ENCODE results near the gene CSNK1A1L. TPM values are rescaled to one million over a fixed set of nuclear protein-coding genes. Genes with fewer than 3 reads are reported as not detected.

CSNK1A1L gene
- total RNA-seq, 4 donors from 2014 or later: not detected

GRCh38 chr13:37113534-37113933 is 8.1 kb upstream of the CSNK1A1L start:
- Histone ChIP-seq H3K36me3 (no peaks in the 10 kb centered on the region), H3K27me3 (no peaks in the 10 kb centered on the region), H3K27ac (no peak overlapping the region), H3K4me3 (no peak overlapping the region), H3K9me3 (no peaks in the 10 kb centered on the region), H3K4me1 (peaks cover 0 to 10% (median 0%) of the 10 kb centered on the region in 3 donors)
- TF ChIP-seq CTCF (IDR thresholded peaks at IDR 0.05): no peak
- WGBS, 2 donors: 94 to 97% methylated on average over 2 of the region's 2 CpGs
- intact Hi-C loops (cut with DNase I): no loop called here
- no peak for DNase-seq

DNA sequence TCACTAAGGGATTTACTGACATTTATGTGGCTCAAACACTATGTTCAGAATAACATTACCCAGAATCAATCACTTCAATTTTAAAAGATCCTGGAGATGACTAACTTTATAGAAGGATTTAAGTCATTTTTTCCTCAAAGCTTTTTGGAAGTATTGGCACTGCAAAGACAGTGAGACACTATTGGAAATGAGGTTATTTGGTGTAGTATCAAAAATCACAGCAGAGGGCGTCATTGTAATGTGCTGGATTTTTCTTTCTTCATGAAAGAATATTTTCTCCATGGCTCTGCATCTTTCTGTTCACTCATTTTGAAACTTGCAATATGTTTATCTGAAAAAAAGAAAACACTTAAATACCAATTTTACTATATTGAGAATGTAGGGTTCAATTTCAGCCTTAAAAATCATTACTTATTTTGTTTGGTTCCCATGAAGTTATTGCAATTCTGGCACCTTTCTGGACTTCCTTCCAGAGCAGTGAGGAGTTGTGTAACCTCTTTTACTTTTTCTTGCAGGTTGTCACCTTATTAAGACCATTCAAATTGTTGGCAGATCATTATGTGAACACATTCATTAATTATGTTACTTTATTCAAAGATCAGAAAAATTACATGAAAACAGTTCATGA is 3.7 kb upstream of the CSNK1A1L start:
- 0 to 3% methylated on average over 1 of the region's 1 CpG for WGBS, 2 donors
- Histone ChIP-seq H3K4me3 (no peak overlapping the region), H3K36me3 (no peaks in the 10 kb centered on the region), H3K27me3 (no peaks in the 10 kb centered on the region), H3K4me1 (peaks cover 0 to 10% (median 0%) of the 10 kb centered on the region in 3 donors), H3K9me3 (no peaks in the 10 kb centered on the region), H3K27ac (no peak overlapping the region)
- intact Hi-C loops (cut with DNase I): loop anchor here (10.0 kb wide), 1 partner anchor 496 kb away; no protein-coding TSS in a partner anchor
- TF ChIP-seq CTCF (IDR thresholded peaks at IDR 0.05) (peak in 5 of 6 experiments; percentile 20 to 71 (median 57)), POLR2A (IDR thresholded peaks at IDR 0.05) (no peak)
- no peak for DNase-seq

GRCh38 chr13:37107868-37108267 is 2.4 kb upstream of the CSNK1A1L start:
- DNase-seq: no peak
- WGBS, 2 donors: 67 to 85% methylated on average over 1 of the region's 1 CpG
- H3K4me3 ChIP-seq: no peak overlapping the region

GRCh38 chr13:37107456-37107855 is 2.0 kb upstream of the CSNK1A1L start:
- no peak overlapping the region for H3K4me3 ChIP-seq
- intact Hi-C loops (cut with DNase I): loop anchor here (10.0 kb wide), 1 partner anchor 497 kb away; no protein-coding TSS in a partner anchor
- no peaks in the 10 kb centered on the region for H3K36me3 ChIP-seq
- H3K27me3 ChIP-seq: no peaks in the 10 kb centered on the region
- H3K4me1 ChIP-seq: peaks cover 0 to 10% (median 0%) of the 10 kb centered on the region in 3 donors
- 82 to 87% methylated on average over 4 of the region's 4 CpGs for WGBS, 2 donors
- no peak for DNase-seq
- TF ChIP-seq CTCF (IDR thresholded peaks at IDR 0.05) (no peak), POLR2A (IDR thresholded peaks at IDR 0.05) (no peak)
- no peak overlapping the region for H3K27ac ChIP-seq
- no peaks in the 10 kb centered on the region for H3K9me3 ChIP-seq

More at GRCh38 chr13:37107868-37108267, 2.4 kb upstream of the CSNK1A1L start:
- H3K27me3 ChIP-seq: no peaks in the 10 kb centered on the region
- intact Hi-C loops (cut with DNase I): loop anchor here (10.0 kb wide), 1 partner anchor 497 kb away; no protein-coding TSS in a partner anchor
- peaks cover 0 to 10% (median 0%) of the 10 kb centered on the region in 3 donors for H3K4me1 ChIP-seq
- no peaks in the 10 kb centered on the region for H3K36me3 ChIP-seq
- TF ChIP-seq POLR2A (IDR thresholded peaks at IDR 0.05): no peak
- no peak for TF ChIP-seq CTCF (IDR thresholded peaks at IDR 0.05)
- no peak overlapping the region for H3K27ac ChIP-seq
- no peaks in the 10 kb centered on the region for H3K9me3 ChIP-seq

DNA sequence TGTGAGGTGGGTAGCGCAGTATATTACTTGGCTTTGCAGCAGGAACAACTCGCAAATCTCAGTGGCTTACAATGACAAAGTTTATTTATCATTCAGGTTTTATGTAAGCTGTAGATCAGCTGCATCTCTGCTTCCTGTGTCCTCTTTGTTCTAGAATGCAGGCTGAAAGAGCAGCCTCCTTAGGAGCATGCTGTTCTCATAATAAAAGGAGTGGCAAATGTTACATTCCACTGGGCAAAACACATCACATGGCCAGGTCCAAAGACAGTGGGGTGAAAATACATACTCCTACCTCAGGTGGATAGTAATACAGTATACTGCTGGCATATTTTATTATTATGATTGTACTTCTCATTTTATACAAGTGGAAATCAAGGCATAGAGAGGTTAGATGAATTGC is 1.2 kb upstream of the CSNK1A1L start:
- intact Hi-C loops (cut with DNase I): loop anchor here (10.0 kb wide), 1 partner anchor 498 kb away; no protein-coding TSS in a partner anchor
- H3K4me1 ChIP-seq: peaks cover 0 to 10% (median 0%) of the 10 kb centered on the region in 3 donors
- no peak for DNase-seq
- no peaks in the 10 kb centered on the region for H3K27me3 ChIP-seq
- no peak overlapping the region for H3K4me3 ChIP-seq
- H3K27ac ChIP-seq: no peak overlapping the region
- no peaks in the 10 kb centered on the region for H3K36me3 ChIP-seq
- H3K9me3 ChIP-seq: no peaks in the 10 kb centered on the region
- TF ChIP-seq CTCF (IDR thresholded peaks at IDR 0.05) (no peak), POLR2A (IDR thresholded peaks at IDR 0.05) (no peak)
- 73 to 89% methylated on average over 2 of the region's 2 CpGs for WGBS, 2 donors

All from esophagus squamous epithelium (tissue), 5 donors.